NCI-H774 (cell line): Measurements from ENCODE around the gene SMCO4.
"Not testable (repeated sequence)": the region's sequence is repeated elsewhere in the genome, so short reads cannot be mapped to it uniquely, and the experiment has no call there.

ENCODE experiments used
- DNase-seq: peaks from one replicate; lab custom pipeline; 2025; lab: John Stamatoyannopoulos, UW

The SMCO4 gene

DNA sequence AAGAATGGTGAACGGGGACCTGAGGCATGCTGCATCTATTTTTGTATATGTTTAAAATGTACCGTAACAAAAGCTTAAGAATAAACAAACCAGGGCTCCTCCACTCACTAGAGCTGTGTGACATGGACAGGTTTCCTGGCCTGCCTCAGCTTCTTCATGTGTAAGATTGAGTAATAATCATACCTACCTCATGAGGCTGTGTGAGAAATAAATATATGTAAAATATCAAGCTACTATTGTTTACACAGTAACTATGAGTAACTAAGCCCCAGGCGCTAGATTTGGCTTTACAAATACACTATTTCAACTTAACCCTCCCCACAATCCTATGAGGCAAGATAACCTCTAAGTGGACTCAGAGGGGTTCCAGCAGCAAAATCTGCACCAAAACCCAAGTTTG, 66.4 kb downstream of the SMCO4 start:
- DNase-seq: no peak

DNA sequence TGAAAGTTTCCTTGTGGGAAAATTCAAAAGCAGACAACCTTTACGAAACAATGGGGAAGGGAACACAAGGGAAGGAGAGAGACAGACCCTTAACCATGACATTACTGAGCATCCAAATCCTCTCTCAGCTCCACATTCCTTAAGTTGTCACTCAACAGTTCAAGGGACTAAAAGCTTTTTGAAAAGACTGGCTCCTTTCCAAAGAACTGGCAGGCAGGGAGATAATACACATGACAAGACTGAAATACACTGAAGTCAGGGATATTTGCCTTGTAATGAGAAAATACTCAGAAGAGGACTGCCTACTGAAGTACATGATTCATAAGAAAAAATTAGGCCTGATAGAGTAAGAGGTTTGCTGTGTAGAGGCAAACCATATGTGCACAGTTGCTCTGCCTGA, 69.1 kb downstream of the SMCO4 start:
- DNase-seq: no peak

DNA sequence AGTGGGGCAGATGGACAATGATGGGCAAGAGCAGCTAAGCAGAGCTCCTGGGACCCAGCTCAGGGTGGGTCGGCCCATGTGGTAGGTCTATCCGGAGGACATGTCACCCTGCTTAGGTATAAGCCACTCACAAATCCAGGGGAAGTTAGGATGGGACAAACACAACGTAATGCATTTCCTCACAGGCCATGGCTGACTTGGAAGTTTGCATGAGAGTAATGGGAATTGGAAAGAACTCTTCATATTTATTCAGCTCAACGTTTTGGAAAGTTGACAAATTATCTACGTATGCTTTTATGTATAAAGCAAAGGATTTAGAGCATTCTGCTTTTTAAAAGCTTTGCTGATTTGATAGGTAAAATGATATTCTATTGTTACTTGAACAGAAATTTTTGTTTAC, 74.9 kb downstream of the SMCO4 start:
- no peak for DNase-seq

GRCh38 chr11:93467054-93467453, 76.1 kb downstream of the SMCO4 start:
- DNase-seq: no peak

DNA sequence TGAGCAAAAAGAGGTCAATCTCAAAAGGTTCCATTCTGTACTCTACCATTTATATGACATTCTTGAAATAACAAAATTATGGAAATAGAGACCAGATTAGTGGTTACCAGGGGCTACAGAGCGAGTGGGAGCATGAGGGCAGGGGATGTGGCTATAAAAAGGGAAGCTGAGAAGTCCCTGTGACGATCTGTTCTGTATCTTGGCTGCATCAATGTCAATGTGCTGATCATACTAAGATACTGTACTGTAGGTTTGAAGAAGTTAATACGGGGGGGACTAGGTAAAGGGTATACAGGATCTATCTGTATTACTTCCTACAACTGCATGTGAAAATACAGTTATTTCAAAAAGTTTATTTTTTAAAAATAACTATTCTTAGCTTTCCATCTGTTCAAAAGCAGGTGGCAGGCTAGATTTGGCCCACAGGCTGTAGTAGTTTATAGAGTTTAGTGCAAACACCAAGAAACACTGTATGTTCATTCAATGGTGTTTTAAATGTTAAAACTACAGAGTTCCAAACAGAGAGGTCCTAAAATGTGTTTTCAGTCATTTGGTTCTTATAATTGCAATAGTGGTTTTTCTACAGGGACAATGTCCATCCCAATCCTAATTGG, 78.2 kb downstream of the SMCO4 start:
- DNase-seq: no peak

- DNase-seq: not testable (repeated sequence)
Observed at GRCh38 chr11:93463666-93464065, 79.5 kb downstream of the SMCO4 start.

DNA sequence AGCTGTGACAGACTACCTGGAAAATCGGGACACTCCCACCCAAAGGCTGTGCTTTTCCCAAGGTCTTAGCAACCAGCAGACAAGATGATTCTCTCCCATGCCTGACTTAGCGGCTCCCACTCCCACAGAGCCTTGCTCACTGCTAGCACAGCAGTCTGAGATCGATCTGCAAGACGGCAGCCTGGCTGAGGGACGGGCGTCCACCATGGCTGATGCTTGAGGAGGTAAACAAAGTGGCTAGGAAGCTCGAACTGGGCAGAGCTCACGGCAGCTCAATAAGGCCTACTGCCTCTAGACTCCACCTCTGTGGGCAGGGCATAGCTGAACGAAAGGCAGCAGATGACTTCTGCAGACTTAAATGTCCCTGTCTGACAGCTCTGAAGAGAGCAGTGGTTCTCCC, 84.9 kb downstream of the SMCO4 start:
- DNase-seq: no peak

- peak; percentile 52 for DNase-seq
Observed at GRCh38 chr11:93444617-93445073, 98.5 kb downstream of the SMCO4 start.

DNA sequence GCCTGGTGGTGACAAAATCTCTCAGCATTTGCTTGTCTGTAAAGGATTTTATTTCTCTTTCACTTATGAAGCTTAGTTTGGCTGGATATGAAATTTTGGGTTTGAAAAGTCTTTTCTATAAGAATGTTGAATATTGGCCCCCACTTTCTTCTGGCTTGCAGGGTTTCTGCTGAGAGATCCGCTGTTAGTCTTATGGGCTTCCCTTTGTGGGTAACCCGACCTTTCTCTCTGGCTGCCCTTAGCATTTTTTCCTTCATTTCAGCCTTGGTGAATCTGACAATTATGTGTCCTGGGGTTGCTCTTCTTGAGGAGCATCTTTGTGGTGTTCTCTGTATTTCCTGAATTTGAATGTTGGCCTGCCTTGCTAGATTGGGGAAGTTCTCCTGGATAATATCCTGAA, 100.0 kb downstream of the SMCO4 start:
- not testable (repeated sequence) for DNase-seq

DNA sequence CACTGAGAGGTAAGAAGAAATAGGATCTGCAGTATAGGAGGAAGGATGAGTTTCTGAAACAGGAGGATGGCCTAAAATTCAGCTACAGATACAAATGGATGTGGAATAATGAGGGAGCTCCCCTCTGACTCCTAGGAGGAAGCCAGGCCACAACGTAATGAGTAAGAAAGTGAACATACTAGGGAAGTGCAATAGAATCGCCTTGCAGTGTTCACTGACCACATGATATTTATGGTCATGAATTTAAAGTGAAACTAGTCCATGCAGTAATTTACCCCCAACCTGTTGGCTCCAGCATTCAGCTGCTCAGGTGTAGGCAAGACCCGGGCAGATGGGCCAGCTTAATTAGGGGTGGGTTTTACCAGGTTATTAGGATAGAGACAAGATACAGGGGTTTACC, 110.9 kb downstream of the SMCO4 start:
- DNase-seq: no peak
